Measurements from ENCODE around the gene ARHGEF37. TPM values are rescaled to one million over a fixed set of nuclear protein-coding genes. Genes with fewer than 3 reads are reported as not detected.

Gene ARHGEF37
- total RNA-seq, 2 donors from 2014 or later = 0.67 TPM; not detected in 1

DNA sequence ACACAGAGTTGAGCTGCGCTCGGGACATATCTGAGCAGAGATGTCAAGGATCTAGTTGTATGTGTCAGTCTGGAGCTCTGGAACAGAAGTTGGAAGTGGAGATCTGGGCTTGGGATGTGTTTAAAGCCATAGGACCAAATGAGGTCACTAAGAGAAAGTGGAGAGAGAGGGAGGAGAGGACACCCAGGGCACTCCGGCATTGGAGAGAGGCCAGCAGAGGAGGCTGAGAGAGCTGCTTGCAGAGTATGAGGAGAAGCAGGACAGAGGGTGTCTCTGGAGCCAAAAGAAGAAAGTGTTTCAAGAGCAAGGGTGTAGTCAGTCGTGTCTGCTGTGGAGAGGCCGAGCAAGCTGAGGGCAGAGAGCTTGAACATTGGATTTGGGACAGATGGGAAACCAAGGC lies 34.7 kb downstream of the ARHGEF37 start:
- Mint-ChIP-seq H3K27ac (no peak overlapping the region), H3K27me3 (no peaks in the 10 kb centered on the region), H3K36me3 (no peaks in the 10 kb centered on the region), H3K4me3 (no peak overlapping the region), H3K4me1 (ENCODE audit: low read depth in 2 of 2) (peaks cover 0 to 5% of the 10 kb centered on the region in 2 donors), H3K9me3 (no peaks in the 10 kb centered on the region)
- DNase-seq (ENCODE audit: low spot score) (no peak), ATAC-seq (no peak)

DNA sequence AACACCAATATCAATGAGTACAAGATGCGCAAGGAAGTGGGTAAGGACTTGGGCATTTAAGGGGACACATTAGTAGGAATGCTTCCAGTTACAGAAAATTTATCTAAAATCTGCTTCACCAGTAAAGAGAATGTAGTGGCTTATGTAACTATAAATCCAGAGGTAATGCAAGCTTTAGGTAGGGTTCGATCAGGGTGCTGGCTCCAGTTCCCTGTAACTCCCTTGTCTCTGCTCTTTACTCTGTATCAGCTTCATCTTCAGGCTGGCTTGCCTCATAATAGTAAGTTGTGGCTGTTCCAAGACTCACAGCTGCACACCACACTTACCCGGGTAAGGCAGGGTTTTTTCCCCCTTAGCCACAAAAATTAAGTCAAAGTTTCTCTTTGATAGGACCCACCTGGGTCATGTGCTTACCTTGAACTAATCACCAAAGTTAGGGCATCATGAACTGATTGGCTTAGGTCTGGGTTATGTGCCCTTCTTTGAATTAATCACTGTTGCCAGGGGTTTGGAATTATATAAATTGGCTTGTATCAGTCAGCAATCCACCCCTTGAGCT lies 35.5 kb downstream of the ARHGEF37 start:
- peaks cover 0 to 5% of the 10 kb centered on the region in 2 donors for H3K4me1 Mint-ChIP-seq (ENCODE audit: low read depth in 2 of 2)
- H3K27me3 Mint-ChIP-seq = no peaks in the 10 kb centered on the region
- ATAC-seq = peak in 1 of 2 donors; percentile 47
- H3K9me3 Mint-ChIP-seq = no peaks in the 10 kb centered on the region
- no peaks in the 10 kb centered on the region for H3K36me3 Mint-ChIP-seq
- H3K27ac Mint-ChIP-seq = no peak overlapping the region
- no peak for DNase-seq (ENCODE audit: low spot score)
- no peak overlapping the region for H3K4me3 Mint-ChIP-seq

DNA sequence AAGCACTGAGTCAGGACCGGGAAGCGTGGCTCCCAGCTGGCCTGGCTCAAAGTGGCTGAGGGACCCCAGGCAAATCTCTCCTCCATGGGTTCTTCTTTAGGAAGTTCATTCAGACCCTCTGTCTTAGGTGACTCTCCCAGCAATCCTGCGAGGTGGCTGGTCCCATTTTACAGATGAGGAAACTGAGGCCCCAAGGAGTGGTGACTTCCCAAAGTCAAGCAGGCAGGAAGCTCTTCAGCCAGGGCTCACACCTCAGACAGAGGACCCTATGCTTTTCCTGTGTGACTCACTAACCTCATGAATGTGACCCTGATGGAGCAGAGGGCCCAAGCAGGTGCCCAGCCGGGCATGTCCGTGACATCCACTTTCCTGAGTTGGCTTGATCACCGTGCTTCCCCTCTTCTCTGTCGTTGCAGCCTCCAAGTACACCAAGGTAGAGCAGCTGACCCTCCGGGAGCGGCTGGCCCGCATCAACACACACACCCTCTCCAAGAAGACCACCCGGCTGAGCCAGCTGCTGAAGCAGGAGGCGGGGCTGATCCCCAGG lies 36.5 kb downstream of the ARHGEF37 start:
- H3K27me3 Mint-ChIP-seq = no peaks in the 10 kb centered on the region
- DNase-seq (ENCODE audit: low spot score) = no peak
- H3K27ac Mint-ChIP-seq = no peak overlapping the region
- no peak for ATAC-seq
- H3K4me1 Mint-ChIP-seq (ENCODE audit: low read depth in 2 of 2) = peaks cover 0 to 5% of the 10 kb centered on the region in 2 donors
- H3K9me3 Mint-ChIP-seq = no peaks in the 10 kb centered on the region
- no peak overlapping the region for H3K4me3 Mint-ChIP-seq
- H3K36me3 Mint-ChIP-seq = no peaks in the 10 kb centered on the region

DNA sequence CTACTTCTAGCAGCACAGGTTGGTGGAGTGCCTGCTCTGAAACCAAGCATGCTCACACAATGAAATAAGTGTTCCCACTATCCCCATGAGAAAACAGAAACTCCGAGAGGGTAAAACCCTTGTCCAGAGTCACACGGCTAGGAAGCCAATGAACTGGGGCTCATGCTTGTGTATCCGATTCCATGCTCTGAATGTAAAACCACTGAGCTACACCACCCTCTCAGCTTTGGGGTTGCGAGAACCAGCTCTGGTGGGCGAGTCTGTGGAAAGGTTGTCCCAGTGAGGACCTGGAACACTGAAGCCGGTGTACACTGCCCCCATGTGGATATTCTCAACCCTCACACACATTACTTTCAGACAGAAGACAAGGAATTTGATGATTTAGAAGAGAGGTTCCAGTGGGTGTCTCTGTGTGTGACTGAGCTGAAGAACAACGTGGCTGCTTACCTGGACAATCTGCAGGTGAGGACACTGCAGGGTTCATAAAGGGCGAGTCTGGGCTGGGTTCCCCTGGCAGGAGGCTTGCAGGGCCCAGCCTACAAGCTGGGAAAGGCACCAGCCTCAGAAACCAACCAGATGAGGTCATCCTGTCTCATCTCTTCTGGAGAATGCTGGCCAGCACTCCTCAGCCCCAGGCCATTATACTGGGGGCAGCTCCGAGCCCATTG lies 37.4 kb downstream of the ARHGEF37 start:
- Mint-ChIP-seq H3K36me3 (no peaks in the 10 kb centered on the region), H3K4me1 (ENCODE audit: low read depth in 2 of 2) (peaks cover 0 to 5% of the 10 kb centered on the region in 2 donors), H3K4me3 (no peak overlapping the region), H3K27ac (no peak overlapping the region), H3K9me3 (no peaks in the 10 kb centered on the region), H3K27me3 (no peaks in the 10 kb centered on the region)
- no peak for DNase-seq (ENCODE audit: low spot score)
- no peak for ATAC-seq

DNA sequence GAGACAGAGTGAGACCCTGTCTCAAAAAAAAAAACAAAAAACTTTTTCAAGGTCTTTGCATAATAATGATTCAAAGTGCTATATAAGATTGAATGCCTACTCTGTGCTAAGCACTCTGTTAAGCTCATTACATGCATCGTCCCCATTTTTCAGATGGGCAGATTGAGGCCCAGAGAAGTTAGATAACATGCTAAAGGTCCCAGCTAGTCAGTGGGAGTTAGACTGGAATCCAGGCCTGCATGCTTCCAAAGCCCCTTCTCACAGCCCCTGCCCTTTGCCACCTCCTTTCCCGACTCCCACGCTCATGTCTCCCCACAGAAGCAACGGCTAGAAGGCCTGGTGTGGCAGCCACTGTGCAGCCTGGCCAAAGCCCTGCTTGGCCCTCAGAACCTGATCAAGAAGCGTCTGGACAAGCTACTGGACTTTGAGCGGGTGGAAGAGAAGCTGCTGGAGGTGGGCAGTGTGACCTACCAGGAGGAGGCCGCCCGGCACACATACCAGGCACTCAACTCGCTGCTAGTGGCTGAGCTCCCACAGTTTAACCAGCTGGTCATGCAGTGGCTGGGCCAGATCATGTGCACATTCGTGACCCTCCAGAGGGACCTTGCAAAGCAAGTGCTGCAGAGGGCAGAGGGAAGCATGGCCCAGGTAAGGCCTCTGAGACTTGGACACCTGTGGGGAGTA lies 40.3 kb downstream of the ARHGEF37 start:
- ATAC-seq (peak in 1 of 2 donors; percentile 8), DNase-seq (ENCODE audit: low spot score) (no peak)
- H3K27ac Mint-ChIP-seq = no peak overlapping the region
- H3K4me3 Mint-ChIP-seq = no peak overlapping the region
- no peaks in the 10 kb centered on the region for H3K36me3 Mint-ChIP-seq
- H3K27me3 Mint-ChIP-seq = no peaks in the 10 kb centered on the region
- H3K4me1 Mint-ChIP-seq (ENCODE audit: low read depth in 2 of 2) = no peaks in the 10 kb centered on the region
- no peaks in the 10 kb centered on the region for H3K9me3 Mint-ChIP-seq

DNA sequence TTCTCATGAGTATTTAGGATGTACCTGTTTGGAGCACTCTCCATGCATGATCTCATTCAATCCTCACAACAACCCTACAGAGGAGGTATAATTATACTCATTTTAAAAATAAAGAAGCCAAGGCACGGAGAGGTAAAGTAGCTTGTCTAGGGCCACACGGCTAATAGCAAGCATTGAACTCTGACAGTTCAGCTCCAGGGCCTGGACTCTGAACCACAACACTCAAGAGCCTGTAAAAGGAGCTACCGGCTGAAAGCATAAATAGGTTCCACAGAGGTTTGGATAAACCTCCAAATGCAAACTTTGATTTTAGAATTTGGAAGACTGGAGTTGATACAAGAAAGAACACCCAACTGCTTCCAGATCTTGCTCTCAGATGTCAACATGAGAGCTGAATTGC lies 41.2 kb downstream of the ARHGEF37 start:
- DNase-seq (ENCODE audit: low spot score) (no peak), ATAC-seq (no peak)
- Mint-ChIP-seq H3K4me3 (no peak overlapping the region), H3K9me3 (no peaks in the 10 kb centered on the region), H3K27me3 (no peaks in the 10 kb centered on the region), H3K4me1 (ENCODE audit: low read depth in 2 of 2) (no peaks in the 10 kb centered on the region), H3K27ac (no peak overlapping the region), H3K36me3 (no peaks in the 10 kb centered on the region)

DNA sequence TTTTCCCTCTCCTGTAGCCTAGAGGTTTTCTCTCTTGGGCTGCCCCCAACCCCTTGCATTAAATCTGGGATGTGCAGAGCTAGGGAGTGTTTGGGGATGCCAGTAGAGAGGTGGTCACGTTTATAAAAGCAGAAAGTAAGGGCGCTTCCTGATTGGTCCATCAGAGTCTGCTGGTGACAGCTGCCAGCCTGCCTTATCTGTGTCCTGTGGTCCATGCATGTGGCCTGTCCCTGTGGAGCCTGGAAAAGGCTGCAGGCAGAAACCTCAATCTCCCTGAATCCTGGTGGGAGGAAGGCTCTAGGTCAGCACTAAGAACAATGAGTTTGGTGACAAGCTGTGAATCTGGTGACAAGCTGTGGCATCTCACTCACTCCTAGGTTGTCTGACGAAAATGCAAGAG lies 42.2 kb downstream of the ARHGEF37 start:
- H3K4me1 Mint-ChIP-seq (ENCODE audit: low read depth in 2 of 2) = no peaks in the 10 kb centered on the region
- no peak overlapping the region for H3K27ac Mint-ChIP-seq
- H3K36me3 Mint-ChIP-seq = no peaks in the 10 kb centered on the region
- no peaks in the 10 kb centered on the region for H3K9me3 Mint-ChIP-seq
- no peak for DNase-seq (ENCODE audit: low spot score)
- ATAC-seq = no peak
- H3K4me3 Mint-ChIP-seq = no peak overlapping the region
- H3K27me3 Mint-ChIP-seq = no peaks in the 10 kb centered on the region

DNA sequence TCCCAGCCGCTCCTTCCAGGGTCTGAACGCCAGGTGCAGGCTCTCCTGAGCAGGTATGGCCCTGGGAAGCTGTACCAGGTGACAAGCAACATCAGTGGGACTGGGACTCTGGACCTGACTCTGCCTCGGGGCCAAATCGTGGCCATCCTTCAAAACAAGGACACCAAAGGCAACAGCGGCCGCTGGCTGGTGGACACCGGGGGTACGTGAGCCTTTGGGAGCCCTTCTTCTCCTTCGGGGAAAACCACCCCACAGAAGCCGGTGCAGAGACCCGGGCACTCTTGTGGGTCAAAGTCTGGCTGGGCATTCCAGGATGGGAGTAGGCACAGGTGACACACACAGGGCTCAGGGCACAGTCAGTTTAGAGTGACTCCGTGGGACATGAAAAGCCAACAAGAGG lies 45.8 kb downstream of the ARHGEF37 start:
- Mint-ChIP-seq H3K27ac (no peak overlapping the region), H3K9me3 (no peaks in the 10 kb centered on the region)

DNA sequence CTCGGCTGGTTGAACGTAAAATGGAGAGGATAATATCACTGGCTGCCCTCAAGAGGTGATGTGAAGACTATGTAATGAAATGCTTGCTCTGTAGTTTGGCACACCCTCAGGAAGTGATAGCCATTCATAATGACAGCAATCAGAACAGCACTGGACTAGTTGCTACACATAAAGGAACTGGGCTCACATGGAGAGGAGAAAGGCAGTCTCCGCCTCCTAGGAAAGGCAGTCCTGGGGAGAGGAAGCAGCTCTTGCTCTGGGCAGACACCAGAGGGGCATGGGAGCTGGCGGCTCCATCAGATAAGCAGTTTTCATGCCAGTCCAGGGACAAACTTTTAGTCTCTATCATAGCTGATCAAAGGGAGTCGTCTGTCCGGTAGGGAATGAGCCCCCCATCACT lies 46.9 kb downstream of the ARHGEF37 start:
- no peak for ATAC-seq
- no peak overlapping the region for H3K4me3 Mint-ChIP-seq
- H3K36me3 Mint-ChIP-seq = no peaks in the 10 kb centered on the region
- H3K27me3 Mint-ChIP-seq = peaks cover 0 to 3% of the 10 kb centered on the region in 2 donors
- no peaks in the 10 kb centered on the region for H3K9me3 Mint-ChIP-seq
- no peak overlapping the region for H3K27ac Mint-ChIP-seq
- H3K4me1 Mint-ChIP-seq (ENCODE audit: low read depth in 2 of 2) = peaks cover 2 to 6% of the 10 kb centered on the region in 2 donors
- no peak for DNase-seq (ENCODE audit: low spot score)

More for the DNA sequence above, 45.8 kb downstream of the ARHGEF37 start:
- ATAC-seq (no peak), DNase-seq (ENCODE audit: low spot score) (no peak)
- Mint-ChIP-seq H3K4me3 (no peak overlapping the region), H3K36me3 (no peaks in the 10 kb centered on the region), H3K27me3 (no peaks in the 10 kb centered on the region), H3K4me1 (ENCODE audit: low read depth in 2 of 2) (no peaks in the 10 kb centered on the region)

DNA sequence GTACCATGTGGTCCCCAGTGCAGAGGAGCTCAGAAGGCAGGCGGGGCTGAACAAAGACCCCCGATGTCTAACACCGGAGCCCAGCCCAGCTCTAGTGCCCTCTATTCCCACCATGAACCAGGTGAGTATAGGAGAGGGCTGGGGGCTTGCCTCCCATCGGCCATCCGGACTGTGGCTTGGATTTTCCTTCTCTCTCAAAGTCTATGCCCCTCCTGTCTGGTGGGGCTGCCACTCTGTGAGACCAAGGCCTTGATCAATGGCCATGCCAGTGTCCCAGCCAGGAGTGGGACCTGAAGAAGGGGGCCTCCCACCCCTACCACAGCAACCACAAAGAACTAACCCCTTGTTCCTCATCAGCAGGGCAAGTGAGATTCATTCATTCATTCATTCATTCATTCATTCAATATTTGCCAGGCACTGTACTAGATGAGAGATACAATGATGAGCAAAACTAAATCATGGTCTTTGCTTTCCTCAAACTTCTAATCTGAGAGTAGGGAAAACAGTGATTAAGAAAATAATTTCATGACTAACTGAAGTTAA lies 47.6 kb downstream of the ARHGEF37 start:
- ATAC-seq (no peak), DNase-seq (ENCODE audit: low spot score) (no peak)
- no peak overlapping the region for H3K27ac Mint-ChIP-seq
- no peaks in the 10 kb centered on the region for H3K9me3 Mint-ChIP-seq
- H3K36me3 Mint-ChIP-seq = no peaks in the 10 kb centered on the region
- H3K27me3 Mint-ChIP-seq = peaks cover 0 to 3% of the 10 kb centered on the region in 2 donors
- peaks cover 2 to 6% of the 10 kb centered on the region in 2 donors for H3K4me1 Mint-ChIP-seq (ENCODE audit: low read depth in 2 of 2)
- no peak overlapping the region for H3K4me3 Mint-ChIP-seq

DNA sequence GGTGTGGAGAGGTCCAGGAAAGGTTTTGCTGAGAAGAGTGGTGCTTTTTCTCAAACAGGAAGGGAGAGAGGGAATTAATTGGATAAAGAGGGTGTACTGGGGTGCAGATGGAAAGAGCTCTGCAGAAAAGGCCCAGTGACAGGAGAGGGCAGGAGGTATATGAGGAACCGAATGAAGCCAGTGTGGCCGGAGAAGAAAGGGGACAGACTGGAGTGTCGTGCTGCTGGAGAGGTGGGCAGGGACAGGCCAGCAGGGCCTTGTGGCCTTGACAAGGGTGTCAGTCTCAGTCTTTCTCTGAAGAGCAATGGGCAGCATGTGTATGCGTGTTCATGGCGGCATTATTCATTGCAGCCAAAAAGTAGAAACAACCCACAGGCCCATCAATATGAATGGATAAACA lies 48.1 kb downstream of the ARHGEF37 start:
- H3K27ac Mint-ChIP-seq = no peak overlapping the region
- DNase-seq (ENCODE audit: low spot score) (no peak), ATAC-seq (no peak)
- H3K27me3 Mint-ChIP-seq = peaks cover 0 to 3% of the 10 kb centered on the region in 2 donors
- H3K36me3 Mint-ChIP-seq = no peaks in the 10 kb centered on the region
- peaks cover 2 to 6% of the 10 kb centered on the region in 2 donors for H3K4me1 Mint-ChIP-seq (ENCODE audit: low read depth in 2 of 2)
- no peaks in the 10 kb centered on the region for H3K9me3 Mint-ChIP-seq
- no peak overlapping the region for H3K4me3 Mint-ChIP-seq

DNA sequence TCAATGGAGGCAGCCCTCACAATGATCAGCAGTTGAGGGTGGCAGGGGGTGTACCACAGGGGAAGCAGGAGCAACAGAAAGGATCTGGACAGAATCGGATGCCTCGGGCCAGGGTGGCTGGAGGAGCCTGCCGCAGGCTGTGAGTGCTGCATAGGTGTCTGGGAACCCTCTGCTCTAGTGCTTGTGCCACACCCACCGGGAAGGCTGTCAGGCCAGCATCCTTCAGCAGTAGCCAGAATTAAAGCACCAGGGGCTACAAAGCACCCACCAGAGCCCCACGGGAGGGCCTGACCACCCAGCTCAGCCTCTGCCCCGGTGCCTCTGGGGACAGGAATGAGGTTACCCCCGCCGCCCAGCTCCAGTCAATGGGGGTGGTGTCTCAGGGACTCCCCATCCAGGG lies 49.0 kb downstream of the ARHGEF37 start:
- ATAC-seq = peak in 1 of 2 donors; percentile 34
- Mint-ChIP-seq H3K4me3 (no peak overlapping the region), H3K36me3 (no peaks in the 10 kb centered on the region), H3K27ac (no peak overlapping the region), H3K4me1 (ENCODE audit: low read depth in 2 of 2) (peaks cover 2 to 6% of the 10 kb centered on the region in 2 donors), H3K9me3 (no peaks in the 10 kb centered on the region), H3K27me3 (peaks cover 0 to 3% of the 10 kb centered on the region in 2 donors)
- no peak for DNase-seq (ENCODE audit: low spot score)

DNA sequence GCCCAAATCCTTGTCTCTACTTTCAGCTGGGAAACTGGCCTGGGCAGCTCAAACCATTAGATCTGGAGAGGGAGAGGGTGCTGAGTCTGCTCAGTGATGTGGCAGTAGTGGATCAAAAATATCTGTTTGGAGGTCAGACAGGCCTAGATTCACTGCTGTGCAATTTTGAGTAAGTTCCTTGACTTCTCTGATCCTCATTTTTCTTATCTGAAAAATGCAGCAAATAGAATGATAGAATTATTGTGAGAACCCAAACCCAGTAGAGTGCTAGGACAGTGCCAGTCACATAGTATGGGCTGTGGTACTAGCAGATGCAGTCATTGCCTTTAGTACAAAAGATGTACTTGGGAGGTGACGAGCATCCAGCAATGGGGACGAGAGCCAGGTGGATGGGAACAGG lies 50.2 kb downstream of the ARHGEF37 start:
- ATAC-seq (no peak), DNase-seq (ENCODE audit: low spot score) (no peak)
- no peak overlapping the region for H3K27ac Mint-ChIP-seq
- H3K36me3 Mint-ChIP-seq = no peaks in the 10 kb centered on the region
- H3K9me3 Mint-ChIP-seq = no peaks in the 10 kb centered on the region
- H3K4me3 Mint-ChIP-seq = no peak overlapping the region
- H3K27me3 Mint-ChIP-seq = peaks cover 0 to 3% of the 10 kb centered on the region in 2 donors
- peaks cover 2 to 6% of the 10 kb centered on the region in 2 donors for H3K4me1 Mint-ChIP-seq (ENCODE audit: low read depth in 2 of 2)

All from natural killer cell treated with Interleukin-12 subunit alpha and Interleukin-12 subunit beta and Interleukin-15 and Interleukin-18, amount 100 ng/mL, for 72 hours (primary cell).